ENCODE measurements around the gene KCND1.

- TF ChIP-seq SUZ12 (IDR thresholded peaks at IDR 0.05; ENCODE audit: extremely low read depth, insufficient read depth, insufficient read length) (no peak), ZNF274 (IDR thresholded peaks at IDR 0.05; ENCODE audit: low read depth, low read length) (no peak), YY1 (IDR thresholded peaks at IDR 0.05; ENCODE audit: insufficient read depth, insufficient read length) (no peak)
Measured at GRCh38 chrX:48998391-48998790, 26.7 kb upstream of the KCND1 start.
